ENCODE measurements around the gene PDZD7.

Gene PDZD7

DNA sequence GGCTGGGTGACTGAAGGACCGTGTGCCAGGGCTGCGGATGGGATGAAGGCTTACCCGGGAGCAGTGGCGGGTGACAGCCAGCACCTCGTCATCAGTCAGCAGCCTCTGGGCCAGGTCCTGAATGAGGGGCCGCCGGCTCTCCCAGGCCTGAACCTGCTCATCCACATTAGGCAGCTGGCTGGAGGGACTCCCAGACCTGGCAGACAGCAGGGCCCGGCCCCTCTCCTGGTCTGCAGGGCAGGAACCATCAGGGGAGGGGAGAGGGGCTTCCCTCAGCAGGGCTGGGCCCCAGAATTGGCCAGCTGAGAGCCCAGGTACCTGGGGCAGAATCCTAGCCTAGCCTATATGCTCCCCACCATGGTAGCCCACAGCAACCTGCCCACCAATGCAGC lies 15.4 kb downstream of the PDZD7 start:
- no peak overlapping the region for H3K4me3 ChIP-seq
- H3K4me1 ChIP-seq, result peaks cover 0 to 24% (median 21%) of the 10 kb centered on the region in 4 donors
- H3K27me3 ChIP-seq, result peaks cover 0 to 40% of the 10 kb centered on the region in 2 donors
- TF ChIP-seq, protein P1, sequence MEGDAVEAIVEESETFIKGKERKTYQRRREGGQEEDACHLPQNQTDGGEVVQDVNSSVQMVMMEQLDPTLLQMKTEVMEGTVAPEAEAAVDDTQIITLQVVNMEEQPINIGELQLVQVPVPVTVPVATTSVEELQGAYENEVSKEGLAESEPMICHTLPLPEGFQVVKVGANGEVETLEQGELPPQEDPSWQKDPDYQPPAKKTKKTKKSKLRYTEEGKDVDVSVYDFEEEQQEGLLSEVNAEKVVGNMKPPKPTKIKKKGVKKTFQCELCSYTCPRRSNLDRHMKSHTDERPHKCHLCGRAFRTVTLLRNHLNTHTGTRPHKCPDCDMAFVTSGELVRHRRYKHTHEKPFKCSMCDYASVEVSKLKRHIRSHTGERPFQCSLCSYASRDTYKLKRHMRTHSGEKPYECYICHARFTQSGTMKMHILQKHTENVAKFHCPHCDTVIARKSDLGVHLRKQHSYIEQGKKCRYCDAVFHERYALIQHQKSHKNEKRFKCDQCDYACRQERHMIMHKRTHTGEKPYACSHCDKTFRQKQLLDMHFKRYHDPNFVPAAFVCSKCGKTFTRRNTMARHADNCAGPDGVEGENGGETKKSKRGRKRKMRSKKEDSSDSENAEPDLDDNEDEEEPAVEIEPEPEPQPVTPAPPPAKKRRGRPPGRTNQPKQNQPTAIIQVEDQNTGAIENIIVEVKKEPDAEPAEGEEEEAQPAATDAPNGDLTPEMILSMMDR (IDR thresholded peaks at IDR 0.05), result no peak
- intact Hi-C loops (cut with DNase I; ENCODE audit: low total_unique reads), result loop anchor here (2.0 kb wide), 1 partner anchor 21 kb away; no protein-coding TSS in a partner anchor
- H3K9me3 ChIP-seq, result no peaks in the 10 kb centered on the region
- H3K36me3 ChIP-seq, result no peaks in the 10 kb centered on the region
- DNase-seq, result no peak
- H3K27ac ChIP-seq, result no peak overlapping the region

DNA sequence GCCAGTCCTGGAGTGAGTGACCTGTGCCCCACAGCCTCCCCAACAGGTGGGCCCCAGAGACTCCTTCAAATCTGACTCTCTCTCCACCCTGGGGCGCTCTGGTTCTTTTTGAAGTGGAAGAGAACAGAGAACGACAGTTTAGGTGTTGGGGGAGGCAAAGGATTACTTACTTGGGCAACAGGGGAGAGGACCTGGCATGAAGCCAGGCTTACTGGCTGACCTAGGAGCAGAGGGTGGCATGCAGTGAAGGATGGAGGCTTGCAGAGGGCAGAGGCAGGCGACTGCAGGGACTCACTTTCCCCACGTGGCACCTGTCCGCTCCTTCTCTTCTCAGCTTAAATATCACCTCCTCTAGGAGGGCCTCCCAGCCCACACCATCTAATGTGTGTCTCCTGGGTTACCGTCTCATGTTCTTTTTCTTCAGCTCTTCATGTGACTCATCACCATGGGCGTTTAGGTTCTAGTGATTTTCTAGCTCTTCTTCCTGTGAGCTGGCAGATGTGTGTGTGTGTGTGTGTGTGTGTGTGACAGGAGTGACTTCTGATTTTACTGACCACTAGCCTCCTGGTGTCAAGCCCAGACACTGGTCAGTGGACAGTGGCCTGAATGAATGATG lies 15.9 kb downstream of the PDZD7 start:
- Histone ChIP-seq H3K9me3 (no peaks in the 10 kb centered on the region), H3K27ac (no peak overlapping the region), H3K4me1 (peaks cover 0 to 24% (median 21%) of the 10 kb centered on the region in 4 donors), H3K4me3 (no peak overlapping the region), H3K36me3 (no peaks in the 10 kb centered on the region), H3K27me3 (peaks cover 0 to 35% of the 10 kb centered on the region in 2 donors)
- no peak for DNase-seq
- TF ChIP-seq, protein P1 (IDR thresholded peaks at IDR 0.05), result no peak
- intact Hi-C loops (cut with DNase I; ENCODE audit: low total_unique reads), result loop anchor here (2.0 kb wide), 1 partner anchor 20 kb away; no protein-coding TSS in a partner anchor

DNA sequence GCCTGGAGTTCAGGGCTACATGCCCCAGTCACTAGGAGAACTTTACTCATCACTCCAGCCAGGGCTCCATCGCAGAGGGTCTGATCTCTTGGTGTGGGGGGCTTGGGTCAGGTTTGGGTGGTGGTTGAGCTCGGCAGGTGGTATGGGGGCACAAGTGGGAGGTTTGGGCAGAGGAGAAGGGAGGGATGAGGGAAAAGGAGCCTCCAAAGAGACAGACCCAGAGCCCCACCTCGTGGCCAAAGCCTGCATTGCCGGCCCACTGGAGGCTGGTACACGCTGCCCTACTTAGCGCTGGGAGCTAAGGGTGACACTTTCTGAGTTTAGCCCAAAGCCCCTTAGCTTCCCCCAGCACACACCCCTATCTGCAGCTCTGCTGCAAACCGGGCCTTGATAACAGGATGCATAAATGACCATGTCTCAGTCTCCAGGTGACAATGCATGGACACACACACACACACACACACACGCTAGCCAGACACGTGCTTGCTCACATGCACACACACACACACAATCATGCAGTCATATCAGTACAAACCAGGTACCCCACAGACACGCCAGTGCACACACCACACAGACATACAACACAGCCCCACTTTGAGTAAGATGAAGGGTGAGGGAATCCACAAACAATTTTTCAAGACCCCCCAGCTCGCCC lies 16.6 kb downstream of the PDZD7 start:
- no peak overlapping the region for H3K4me3 ChIP-seq
- H3K27me3 ChIP-seq, result peaks cover 0 to 31% of the 10 kb centered on the region in 2 donors
- intact Hi-C loops (cut with DNase I; ENCODE audit: low total_unique reads), result loop anchor here (2.0 kb wide), 1 partner anchor 20 kb away; no protein-coding TSS in a partner anchor
- DNase-seq, result peak; percentile 80 to 89
- no peak overlapping the region for H3K27ac ChIP-seq
- H3K4me1 ChIP-seq, result peaks cover 0 to 24% (median 21%) of the 10 kb centered on the region in 4 donors
- H3K9me3 ChIP-seq, result no peaks in the 10 kb centered on the region
- TF ChIP-seq, protein P1 (IDR thresholded peaks at IDR 0.05), result peak; percentile 91 to 96
- H3K36me3 ChIP-seq, result no peaks in the 10 kb centered on the region

DNA sequence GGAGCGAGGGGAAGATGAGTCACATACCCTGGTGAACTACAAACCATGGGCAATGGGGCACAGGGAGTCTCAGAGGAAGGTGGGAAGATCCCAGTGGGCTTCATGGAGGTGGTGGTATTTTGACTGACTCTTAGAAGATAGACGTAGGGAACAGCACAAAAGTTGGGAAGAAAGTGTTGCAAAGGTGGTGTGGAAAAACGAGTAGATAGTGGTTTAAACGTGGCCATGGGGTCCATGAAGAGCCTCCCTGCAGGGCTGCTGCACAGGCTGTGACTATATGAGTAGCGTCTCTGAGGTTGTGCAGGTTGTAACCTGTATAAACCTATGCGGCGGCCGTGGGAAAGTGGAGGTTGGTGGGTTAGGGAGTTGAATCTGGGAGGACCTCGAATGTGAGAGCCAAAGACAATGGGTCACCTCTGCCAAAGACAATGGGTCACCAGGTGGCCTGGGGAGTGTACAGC lies 17.5 kb downstream of the PDZD7 start:
- H3K9me3 ChIP-seq, result no peaks in the 10 kb centered on the region
- no peaks in the 10 kb centered on the region for H3K36me3 ChIP-seq
- H3K27me3 ChIP-seq, result peaks cover 0 to 25% of the 10 kb centered on the region in 2 donors
- H3K27ac ChIP-seq, result peak overlapping the region; percentile 20 to 60
- H3K4me3 ChIP-seq, result no peak overlapping the region
- H3K4me1 ChIP-seq, result peaks cover 0 to 20% (median 15%) of the 10 kb centered on the region in 4 donors
- DNase-seq, result no peak
- TF ChIP-seq, protein P1 (IDR thresholded peaks at IDR 0.05), result no peak
- intact Hi-C loops (cut with DNase I; ENCODE audit: low total_unique reads), result no loop called here

DNA sequence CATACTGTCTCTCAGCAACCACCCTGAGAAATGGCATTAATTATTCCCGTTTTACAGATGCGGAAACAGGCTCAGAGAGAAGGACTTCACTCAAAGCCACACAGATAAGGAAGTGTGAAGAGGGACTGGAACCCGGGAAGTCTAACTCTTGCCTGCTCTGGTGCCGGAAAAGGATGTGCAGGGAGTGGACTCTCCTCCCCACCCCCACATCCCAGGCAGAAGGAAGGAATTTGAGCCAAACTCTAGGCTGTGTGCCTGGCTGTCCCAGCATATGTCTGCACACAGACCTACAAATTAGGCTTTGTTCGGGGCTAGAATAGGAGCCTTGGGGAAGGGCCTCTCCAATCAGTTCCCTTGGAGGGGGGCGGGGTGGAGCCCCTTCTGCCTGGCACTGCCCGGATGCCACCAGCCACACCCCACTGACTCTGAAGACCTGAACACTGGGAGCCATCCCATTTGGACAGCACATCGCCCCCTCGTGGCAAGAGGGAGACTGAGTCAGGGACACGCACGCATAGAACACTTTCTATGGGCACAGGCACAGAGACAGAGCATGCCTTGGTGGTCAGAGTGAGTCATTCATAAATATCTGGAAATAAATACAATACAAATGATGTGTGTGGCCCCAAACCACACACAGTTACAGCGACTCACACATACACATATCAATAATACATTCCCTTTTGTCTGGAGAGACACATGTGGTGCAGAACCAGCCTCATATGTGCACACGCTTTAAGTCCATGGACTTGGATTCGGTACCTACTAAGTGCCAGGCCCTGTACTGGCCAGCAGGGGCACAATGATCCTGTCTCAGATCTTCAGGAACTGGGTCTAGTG lies 18.2 kb downstream of the PDZD7 start:
- H3K4me3 ChIP-seq, result no peak overlapping the region
- DNase-seq, result peak; percentile 90 to 92
- H3K4me1 ChIP-seq, result peaks cover 0 to 25% (median 17%) of the 10 kb centered on the region in 4 donors
- intact Hi-C loops (cut with DNase I; ENCODE audit: low total_unique reads), result no loop called here
- peaks cover 0 to 20% of the 10 kb centered on the region in 2 donors for H3K27me3 ChIP-seq
- peak overlapping the region; percentile 31 to 60 for H3K27ac ChIP-seq
- H3K36me3 ChIP-seq, result no peaks in the 10 kb centered on the region
- no peaks in the 10 kb centered on the region for H3K9me3 ChIP-seq
- TF ChIP-seq, protein P1 (IDR thresholded peaks at IDR 0.05), result peak; percentile 94 to 97

Measured in tibial artery (tissue), 4 donors.